Brain microvascular endothelial cell (primary cell): ENCODE results near the gene ASPSCR1.
A peak's percentile ranks its signal among the peaks of the same experiment; 100 is the strongest.

Experiments
- DNase-seq: peaks from one replicate; pipeline ENCODE4 v3.0.0-alpha.2; 2020
- H3K27ac ChIP-seq: fragments of 250-450 bp; sonication (Bioruptor Pico); 2 replicates; pipeline ENCODE4 v1.5.1; 2020; ENCODE audit warnings: mild to moderate bottlenecking, moderate library complexity
- H3K27me3 ChIP-seq: fragments of 250-450 bp; sonication (Bioruptor Pico); replicated peaks from 2 replicates; pipeline ENCODE4 v1.5.1; 2020; ENCODE audit warnings: mild to moderate bottlenecking
- H3K36me3 ChIP-seq: fragments of 250-450 bp; sonication (Bioruptor Pico); replicated peaks from 2 replicates; pipeline ENCODE4 v1.5.1; 2020; ENCODE audit warnings: mild to moderate bottlenecking
- H3K4me3 ChIP-seq: 2 replicates; pipeline ENCODE4 v1.5.1; 2011; ENCODE audit warnings: low read depth, mild to moderate bottlenecking, control low read depth, low read length, moderate library complexity
- CTCF ChIP-seq: IDR thresholded peaks from 2 replicates; pipeline ENCODE4 v1.5.1; 2011; ENCODE audit warnings: low read depth, mild to moderate bottlenecking, moderate library complexity, low read length, control low read depth, inconsistent platforms; ENCODE audit errors: missing control alignments
- in situ Hi-C: cut with HindIII; loops from 2 replicates; pipeline ENCODE4 v1.10.0; 2017; ENCODE audit warnings: low sequenced_read_pairs, low pct_ligation_motif_present

Gene ASPSCR1

GRCh38 chr17:81934098-81934757 lies 43.2 kb upstream of the ASPSCR1 start:
- Histone ChIP-seq H3K4me3 (no peak overlapping the region), H3K36me3 (peaks cover 10% of the 10 kb centered on the region), H3K27me3 (no peaks in the 10 kb centered on the region), H3K27ac (no peak overlapping the region)
- no peak for TF ChIP-seq CTCF
- no peak for DNase-seq
- in situ Hi-C loops = no loop called here

GRCh38 chr17:81934850-81935708 lies 42.4 kb upstream of the ASPSCR1 start:
- DNase-seq = no peak
- peaks cover 10% of the 10 kb centered on the region for H3K36me3 ChIP-seq
- in situ Hi-C loops = no loop called here
- no peaks in the 10 kb centered on the region for H3K27me3 ChIP-seq
- H3K27ac ChIP-seq = no peak overlapping the region
- TF ChIP-seq CTCF = no peak
- no peak overlapping the region for H3K4me3 ChIP-seq

- no peak for DNase-seq
- no peak overlapping the region for H3K27ac ChIP-seq
- no peak for TF ChIP-seq CTCF
- peaks cover 10% of the 10 kb centered on the region for H3K36me3 ChIP-seq
- in situ Hi-C loops = no loop called here
- peak overlapping the region; percentile 35 for H3K4me3 ChIP-seq
- no peaks in the 10 kb centered on the region for H3K27me3 ChIP-seq
Observed at GRCh38 chr17:81935709-81936084, 41.7 kb upstream of the ASPSCR1 start.

GRCh38 chr17:81939218-81939617 lies 38.2 kb upstream of the ASPSCR1 start:
- Histone ChIP-seq H3K36me3 (peaks cover 7% of the 10 kb centered on the region), H3K4me3 (no peak overlapping the region), H3K27me3 (peaks cover 6% of the 10 kb centered on the region), H3K27ac (no peak overlapping the region)
- in situ Hi-C loops = no loop called here
- DNase-seq = no peak
- TF ChIP-seq CTCF = no peak

GRCh38 chr17:81939881-81940385 lies 37.5 kb upstream of the ASPSCR1 start:
- Histone ChIP-seq H3K27ac (no peak overlapping the region), H3K27me3 (peaks cover 6% of the 10 kb centered on the region), H3K36me3 (peaks cover 3% of the 10 kb centered on the region), H3K4me3 (no peak overlapping the region)
- no peak for TF ChIP-seq CTCF
- in situ Hi-C loops = no loop called here
- DNase-seq = no peak
